HG02759 (cell line): ENCODE data around the gene HSP90B1.
A peak's percentile ranks its signal among the peaks of the same experiment; 100 is the strongest.

ENCODE experiments used
- ATAC-seq: cut with Tn5 transposase; IDR thresholded peaks from one replicate; pipeline ENCODE4 v1.9.1; 2021; ENCODE audit warnings: mild to moderate bottlenecking, moderate library complexity; ENCODE audit not compliant: unreplicated experiment

Gene HSP90B1

DNA sequence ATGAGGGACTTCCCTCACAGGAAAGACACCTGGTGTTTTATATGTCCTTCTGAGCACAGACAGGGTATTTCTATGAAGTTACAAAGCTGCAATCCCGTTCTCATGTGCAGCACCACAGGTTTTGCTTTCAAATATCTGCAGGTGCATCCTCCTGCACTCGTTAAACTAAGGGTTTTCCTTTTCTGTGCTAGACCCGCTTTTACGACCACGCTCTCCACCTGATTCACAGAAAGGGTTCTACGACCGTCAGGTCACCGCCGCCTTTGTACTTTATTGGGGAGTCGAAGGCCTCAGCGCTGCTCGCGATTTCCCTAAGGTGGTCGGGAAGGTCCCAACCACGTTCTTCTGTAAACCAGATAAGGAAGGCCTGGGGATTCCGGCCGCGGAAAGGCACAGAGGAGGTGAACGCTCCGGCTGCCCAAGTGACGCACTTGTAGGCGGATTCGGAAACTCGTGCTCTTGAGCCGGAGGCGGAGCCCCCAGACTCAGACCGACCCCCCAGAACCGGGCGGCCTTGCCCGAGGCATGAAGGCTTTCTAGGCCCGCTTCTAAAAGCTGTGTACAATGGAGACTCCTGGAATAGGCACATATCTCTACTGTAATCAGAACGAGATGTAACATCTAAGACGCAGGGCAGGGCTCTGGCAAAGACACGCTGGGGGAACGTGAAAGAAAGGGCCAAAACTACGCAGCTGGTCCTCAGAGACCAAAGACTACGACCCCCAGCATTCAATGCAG, 995 bp upstream of the HSP90B1 start:
- ATAC-seq, result peak; percentile 19

- no peak for ATAC-seq
These were observed 501 bp upstream of the HSP90B1 start for GRCh38 chr12:103929784-103930033.

DNA sequence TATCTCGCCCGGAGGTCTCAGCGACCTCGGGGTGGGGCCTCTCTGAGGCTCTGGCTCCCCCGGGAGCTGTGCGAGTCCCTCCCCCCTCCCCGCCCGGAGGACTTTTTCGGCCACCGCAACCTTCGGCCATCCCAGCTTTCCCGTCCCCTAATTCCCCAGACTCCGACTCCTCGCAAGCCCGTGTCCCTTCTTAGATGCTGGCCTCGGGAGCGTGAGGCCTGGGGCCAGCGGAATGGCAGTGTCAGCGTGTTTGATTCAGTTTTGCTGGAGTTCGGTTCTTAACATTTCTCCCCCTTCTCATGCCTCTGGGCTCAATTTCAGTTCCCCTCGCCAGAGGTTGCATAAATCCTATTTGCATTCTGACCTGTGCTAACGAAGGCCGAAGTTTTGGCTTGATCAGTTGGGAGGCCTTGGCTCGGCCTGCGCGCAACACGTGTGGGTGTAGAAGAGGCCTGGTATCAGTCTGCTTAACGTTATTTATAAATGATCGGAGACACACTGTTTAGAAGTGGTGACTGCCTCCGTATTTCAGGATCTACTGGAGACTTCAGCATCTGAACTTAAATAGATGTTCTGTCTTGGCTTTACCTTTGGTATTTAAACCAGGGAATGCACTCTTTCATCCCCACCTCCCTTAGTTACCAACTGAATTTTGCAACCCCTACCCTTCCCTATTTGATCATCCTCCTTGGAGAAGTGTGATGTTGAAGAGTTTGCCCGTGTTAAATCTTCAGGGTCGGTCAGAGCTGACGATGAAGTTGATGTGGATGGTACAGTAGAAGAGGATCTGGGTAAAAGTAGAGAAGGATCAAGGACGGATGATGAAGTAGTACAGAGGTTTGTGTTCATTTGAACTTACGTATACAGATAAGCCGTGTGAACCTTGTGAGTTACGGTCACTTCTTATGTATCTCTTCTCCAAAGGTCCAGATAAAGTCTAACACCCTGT, 851 bp downstream of the HSP90B1 start:
- no peak for ATAC-seq

DNA sequence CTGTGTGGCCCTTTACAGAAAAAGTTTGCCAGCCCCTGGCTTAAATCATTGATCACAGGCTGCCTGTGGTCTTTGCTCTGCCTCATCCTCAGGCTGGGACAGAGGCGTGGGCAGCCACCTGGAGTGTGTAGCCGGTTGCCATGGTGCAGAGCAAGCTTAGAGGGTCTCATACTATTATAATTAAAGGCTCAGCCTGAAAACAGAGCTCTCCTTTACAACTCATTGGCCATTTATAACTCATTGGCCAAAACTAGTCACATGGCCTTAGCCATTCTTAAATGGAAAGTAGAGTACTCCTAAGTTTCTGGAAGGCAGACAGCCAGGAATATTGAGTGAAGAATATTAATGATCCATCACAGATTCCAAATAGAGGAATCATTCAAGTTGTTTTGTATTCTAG, 3.0 kb downstream of the HSP90B1 start:
- ATAC-seq, result no peak

DNA sequence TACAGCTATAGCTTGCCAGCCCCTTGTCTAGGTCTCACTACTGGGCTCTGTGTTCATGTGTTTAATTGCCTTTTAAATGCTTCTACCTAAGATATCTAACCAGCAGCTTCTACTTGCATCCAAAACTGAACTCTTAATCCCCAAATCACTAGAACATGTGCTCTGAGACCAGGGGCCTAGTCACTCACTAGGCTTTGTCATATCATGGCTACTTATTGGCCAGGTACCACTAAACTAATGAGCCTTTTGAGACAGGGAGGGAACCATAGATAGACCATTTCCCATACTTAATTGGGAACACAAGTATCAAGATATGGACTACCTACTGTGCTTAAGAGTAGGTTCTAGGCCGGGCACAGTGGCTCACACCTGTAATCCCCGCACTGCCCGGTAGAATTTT, 6.5 kb downstream of the HSP90B1 start:
- ATAC-seq, result no peak

DNA sequence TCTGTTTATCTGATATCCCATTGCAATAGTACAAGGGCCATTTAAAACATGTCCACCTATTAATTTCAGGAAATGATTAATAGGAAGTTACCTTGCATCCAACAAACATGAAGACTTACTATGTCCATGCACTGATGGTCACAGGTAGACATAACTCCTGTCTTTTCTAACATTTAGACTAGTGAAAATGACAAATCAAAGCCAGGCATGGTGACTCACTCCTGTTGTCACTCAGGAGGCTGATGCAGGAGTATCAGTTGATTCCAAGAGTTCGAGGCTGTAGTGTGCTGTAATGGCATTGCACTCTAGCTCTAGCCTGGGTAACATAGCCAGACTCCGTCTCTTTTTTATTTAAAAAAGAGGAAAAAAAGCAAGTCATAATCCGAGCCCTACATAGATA, 14.8 kb downstream of the HSP90B1 start:
- ATAC-seq, result no peak

DNA sequence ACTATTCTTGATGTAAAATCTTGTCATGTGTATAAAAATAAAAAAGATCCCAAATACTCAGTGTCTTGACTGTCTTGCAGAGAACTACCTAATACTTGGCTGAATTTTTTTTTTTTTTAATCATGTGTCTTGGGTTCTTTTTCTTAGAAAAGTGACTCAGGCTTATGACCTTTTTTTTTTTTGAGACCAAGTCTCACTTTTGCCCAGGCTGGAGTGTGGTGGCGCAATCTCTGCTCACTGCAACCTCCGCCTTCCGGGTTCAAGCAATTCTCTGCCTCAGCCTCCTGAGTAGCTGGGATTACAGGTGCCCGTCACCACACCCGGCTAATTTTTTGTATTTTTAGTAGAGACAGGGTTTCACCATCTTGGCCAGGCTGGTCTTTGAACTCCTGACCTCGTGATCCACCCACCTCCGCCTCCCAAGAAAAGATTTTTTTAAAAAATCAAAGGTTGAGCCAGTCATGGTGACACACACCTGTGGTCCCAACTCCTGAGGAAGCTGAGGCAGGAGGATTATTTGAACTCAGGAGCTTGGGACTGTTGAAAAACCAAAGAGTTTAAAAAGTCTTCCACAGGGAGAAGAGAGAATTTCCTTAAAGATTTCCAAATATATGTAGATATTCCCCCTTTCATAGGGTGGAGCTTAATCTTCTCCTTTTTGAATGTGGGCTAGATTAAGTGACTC, 17.8 kb downstream of the HSP90B1 start:
- ATAC-seq, result no peak

GRCh38 chr12:103948746-103949406, 18.7 kb downstream of the HSP90B1 start:
- ATAC-seq, result no peak

DNA sequence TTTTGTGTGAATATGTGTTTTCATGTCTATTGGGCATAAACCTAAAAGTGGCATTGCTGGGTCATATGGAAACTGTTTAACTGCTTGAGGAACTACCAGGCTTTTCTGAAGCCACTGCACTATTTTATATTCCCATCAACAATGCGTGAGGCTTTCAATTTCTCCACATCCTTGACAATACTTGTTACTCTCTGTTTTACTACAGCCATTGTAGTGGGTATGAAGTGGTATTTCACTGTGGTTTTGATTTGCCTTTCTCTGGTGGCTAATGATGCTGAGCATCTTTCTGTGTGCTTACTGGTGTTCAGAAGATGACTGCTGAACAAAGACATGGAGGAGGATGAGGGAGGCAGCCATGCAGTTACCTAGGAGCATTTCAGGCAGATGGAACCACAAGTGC, 22.3 kb downstream of the HSP90B1 start:
- ATAC-seq, result no peak

DNA sequence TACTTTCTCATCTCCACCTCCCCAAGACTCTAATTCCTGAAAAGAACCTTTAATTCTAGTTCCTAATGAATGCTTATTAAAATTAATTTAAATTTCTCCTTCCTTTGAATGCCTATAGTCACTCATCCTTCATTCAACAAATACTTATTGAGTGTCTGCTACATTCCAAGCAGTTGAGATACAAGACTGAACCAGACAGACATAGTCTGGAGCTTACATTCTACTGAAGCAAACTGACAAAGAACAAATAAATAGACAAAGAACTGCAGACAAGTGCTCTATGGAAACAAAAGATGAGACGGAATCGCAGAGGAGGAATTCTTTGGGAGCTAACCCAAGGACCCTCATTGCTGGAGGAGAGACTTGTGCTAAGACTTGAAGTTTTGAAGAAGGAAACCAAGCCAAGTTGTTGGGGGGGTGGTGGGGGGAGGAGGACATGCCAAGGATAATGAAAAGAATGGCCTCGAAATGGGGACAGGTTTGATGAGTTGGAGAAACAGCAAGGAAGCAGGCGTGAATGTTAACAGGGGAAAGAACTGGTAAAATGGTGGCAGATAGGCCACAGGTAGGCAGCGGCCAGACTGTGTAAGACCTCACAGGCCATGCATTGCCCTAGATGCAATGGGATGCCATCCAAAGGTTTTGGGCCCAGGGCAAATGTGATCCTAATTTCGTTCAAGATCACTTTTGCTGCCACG, 25.8 kb downstream of the HSP90B1 start:
- no peak for ATAC-seq

DNA sequence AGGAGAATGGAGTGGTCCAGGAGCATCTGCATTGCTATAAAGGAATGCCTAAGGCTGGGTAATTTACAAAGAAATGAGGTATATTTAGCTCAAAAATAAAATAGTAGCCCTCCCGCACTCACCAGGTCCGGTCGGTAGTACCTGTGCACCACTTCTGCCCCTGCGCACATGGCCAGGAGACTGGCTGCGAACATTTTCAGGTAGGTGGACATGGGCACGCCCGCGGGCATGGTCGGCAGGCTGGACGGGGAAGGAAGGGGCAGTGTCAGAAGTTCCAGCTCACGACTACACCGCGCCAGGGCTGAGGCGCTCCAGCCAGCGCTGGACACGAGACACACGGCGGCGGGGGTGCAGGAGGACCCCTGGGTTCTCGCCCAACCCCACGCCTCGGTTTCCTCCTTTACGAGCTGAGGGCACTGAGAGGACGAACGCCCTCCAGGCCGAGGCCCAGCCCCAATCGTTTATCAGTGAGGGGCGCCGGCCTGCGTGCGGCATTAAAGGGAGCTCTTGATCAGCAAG, 26.4 kb downstream of the HSP90B1 start:
- peak; percentile 33 for ATAC-seq

DNA sequence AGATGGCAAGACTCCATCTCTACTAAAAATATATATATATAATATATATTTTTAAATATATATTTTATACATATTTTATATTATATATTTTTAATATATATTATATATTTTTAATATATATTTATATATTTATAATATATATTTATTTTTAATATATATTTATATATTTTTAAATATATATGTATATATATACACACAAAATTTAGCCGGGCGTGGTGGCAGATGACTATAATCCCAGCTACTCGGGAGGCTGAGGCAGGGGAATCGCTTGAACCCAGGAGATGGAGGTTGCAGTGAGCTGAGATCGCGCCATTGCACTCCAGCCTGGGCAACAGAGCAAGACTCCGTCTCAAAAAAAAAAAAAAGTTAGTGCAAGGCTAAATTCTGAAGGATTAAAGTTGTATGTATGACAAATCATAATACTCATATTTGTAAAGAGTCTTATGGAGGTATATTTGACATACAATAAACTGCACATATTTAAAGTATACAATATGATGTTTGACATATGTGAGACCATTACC, 27.7 kb downstream of the HSP90B1 start:
- no peak for ATAC-seq

DNA sequence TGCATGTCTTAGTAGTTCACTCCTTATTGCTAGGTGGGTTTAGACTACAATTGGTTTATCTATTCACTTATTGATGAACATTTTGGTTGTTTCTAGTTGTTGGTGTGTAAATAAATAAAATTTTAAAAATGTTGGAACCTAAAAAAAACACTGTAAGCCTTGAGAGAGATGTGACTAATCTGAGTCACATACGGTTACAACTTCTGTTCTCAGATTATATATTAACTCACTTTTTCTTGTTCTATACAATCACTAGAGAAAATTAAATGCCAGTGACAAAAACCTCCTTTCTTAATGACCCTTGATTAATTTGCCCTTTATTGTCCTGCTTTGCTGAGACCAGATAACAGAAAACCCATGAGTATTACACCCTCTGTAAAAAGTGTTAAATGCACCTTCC, 28.4 kb downstream of the HSP90B1 start:
- no peak for ATAC-seq

GRCh38 chr12:103960616-103961227, 30.5 kb downstream of the HSP90B1 start:
- no peak for ATAC-seq

DNA sequence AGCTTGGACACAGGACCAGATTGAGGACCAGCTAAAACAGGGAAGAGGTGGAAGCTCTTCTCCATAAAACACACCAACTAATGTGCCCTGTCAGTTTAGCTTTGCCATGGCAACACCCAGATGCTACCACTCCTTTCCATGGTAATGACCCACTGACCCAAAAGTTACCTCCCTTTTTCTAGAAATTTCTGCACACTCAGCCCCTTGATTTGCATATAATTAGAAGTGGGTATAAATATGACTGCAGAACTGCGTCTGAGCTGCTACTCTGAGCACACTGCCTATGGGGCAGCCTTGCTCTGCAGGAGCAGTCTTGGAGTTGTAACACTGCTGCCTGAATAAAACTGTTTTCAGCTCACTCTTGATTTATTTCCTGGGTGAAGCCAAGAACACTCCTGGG, 32.3 kb downstream of the HSP90B1 start:
- no peak for ATAC-seq

DNA sequence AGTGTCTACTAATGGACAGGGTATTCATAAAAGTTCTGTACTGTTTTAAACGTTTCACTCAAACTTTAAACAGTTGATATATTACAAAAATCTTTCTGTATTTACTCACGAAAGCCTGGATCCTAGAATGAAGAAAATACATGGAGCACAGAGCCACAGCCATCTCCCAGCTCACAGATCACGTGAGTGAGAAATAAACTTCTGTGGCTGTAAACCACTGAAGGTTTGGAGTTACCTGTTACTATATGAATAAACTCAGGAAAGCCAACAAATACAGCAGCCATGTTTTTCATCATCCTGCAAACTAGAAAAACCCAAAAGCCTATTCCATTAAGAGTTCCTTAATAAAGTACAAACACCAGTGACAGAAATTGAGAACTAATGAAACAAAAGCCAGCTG, 34.6 kb downstream of the HSP90B1 start:
- ATAC-seq, result no peak

DNA sequence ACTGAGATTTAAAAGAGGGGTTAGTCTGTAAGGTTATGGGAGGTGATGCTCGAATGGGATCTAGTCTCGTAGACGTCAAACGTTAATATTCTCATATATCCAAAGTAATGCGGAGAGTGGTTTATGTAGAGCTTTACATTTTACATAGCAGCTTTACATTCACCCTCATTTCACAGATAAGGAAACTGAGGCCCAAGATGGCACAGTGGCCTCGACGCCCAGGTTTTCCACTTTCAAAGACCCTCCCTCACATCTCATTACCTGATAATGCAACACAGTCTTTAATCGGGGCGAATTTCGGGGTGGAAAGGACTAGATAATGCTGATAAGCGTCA, 35.0 kb downstream of the HSP90B1 start:
- no peak for ATAC-seq

- peak; percentile 94 for ATAC-seq
These were observed 35.6 kb downstream of the HSP90B1 start, which contains the start of gene TDG for GRCh38 chr12:103965590-103966504. Gene TDG, plus strand, starts transcription at chr12:103965872. Its CDS starts 166 bp downstream, at chr12:103966038.

GRCh38 chr12:103966736-103967135, 36.5 kb downstream of the HSP90B1 start:
- no peak for ATAC-seq
